ENCODE measurements around the gene SUN5. TPM values are rescaled to one million over a fixed set of nuclear protein-coding genes. Genes with fewer than 3 reads are reported as not detected.

SUN5 gene
- total RNA-seq, 1 experiment from 2014 or later: not detected

- no peaks in the 10 kb centered on the region for H3K79me1 ChIP-seq (ENCODE audit: insufficient read depth, low read depth, low read length, poor library complexity, severe bottlenecking)
- H3K14ac ChIP-seq (ENCODE audit: insufficient read depth, low read length): no peak overlapping the region
- no peak overlapping the region for H3K9ac ChIP-seq (ENCODE audit: extremely low read depth, insufficient read length, low read length)
- no peaks in the 10 kb centered on the region for H3K27me3 ChIP-seq (ENCODE audit: insufficient read depth, low read length)
- no peaks in the 10 kb centered on the region for H4K20me1 ChIP-seq (ENCODE audit: control insufficient read depth, insufficient read depth, insufficient read length)
- H3K56ac ChIP-seq (ENCODE audit: insufficient read length, low read depth, low read length): no peak overlapping the region
- H2BK20ac ChIP-seq (ENCODE audit: low read depth, low read length, poor library complexity, severe bottlenecking): no peak overlapping the region
- peaks cover 0 to 9% (median 9%) of the 10 kb centered on the region in 3 experiments; a peak in 4 of 7 replicates for H3K36me3 Mint-ChIP-seq (ENCODE audit: insufficient read depth in 1 of 3, low read depth in 3 of 3)
- no peaks in the 10 kb centered on the region for H3K23me2 ChIP-seq (ENCODE audit: insufficient read length, low read depth, low read length, poor library complexity, severe bottlenecking)
- H3K79me2 ChIP-seq (ENCODE audit: insufficient read depth, low read length): no peaks in the 10 kb centered on the region
- no peak overlapping the region for H3K18ac ChIP-seq (ENCODE audit: insufficient read length, low read depth, low read length)
- peaks cover 14 to 17% of the 10 kb centered on the region in 2 experiments for H3K9me3 Mint-ChIP-seq
- H4K5ac ChIP-seq (ENCODE audit: insufficient read length, low read depth, low read length): no peak overlapping the region
- no CpG with 5 or more reads among the region's 3 CpGs for WGBS (ENCODE audit: extremely low coverage, insufficient read length, low lambda C conversion rate)
- H2AK5ac ChIP-seq (ENCODE audit: insufficient read length, low read length): no peak overlapping the region
- peaks cover 31% of the 10 kb centered on the region for H3K27me3 Mint-ChIP-seq (ENCODE audit: low read depth)
- no peak overlapping the region for H3K4me2 ChIP-seq (ENCODE audit: insufficient read depth, insufficient read length, low read length)
- no peak overlapping the region for H2BK120ac ChIP-seq (ENCODE audit: low read depth, low read length, poor library complexity, severe bottlenecking)
- H3K4me3 Mint-ChIP-seq: no peak overlapping the region
- H2BK15ac ChIP-seq (ENCODE audit: low read depth, low read length): no peak overlapping the region
- H3K27ac ChIP-seq (ENCODE audit: insufficient read length, low read depth, low read length): no peak overlapping the region
- H2BK12ac ChIP-seq (ENCODE audit: insufficient read length, low read depth, low read length): no peak overlapping the region
- no peak overlapping the region for H4K91ac ChIP-seq (ENCODE audit: insufficient read length, low read depth, low read length)
- H3K9me3 ChIP-seq (ENCODE audit: control insufficient read depth, low read depth, low read length): peaks cover 5% of the 10 kb centered on the region
- no peak overlapping the region for H3K23ac ChIP-seq (ENCODE audit: insufficient read length, low read depth, low read length)
- no peak overlapping the region for H3T11ph ChIP-seq (ENCODE audit: low read length)
- no peak overlapping the region for H4K8ac ChIP-seq (replicated peaks; ENCODE audit: insufficient read length, low read depth, low read length)
- H3K4me1 Mint-ChIP-seq: no peaks in the 10 kb centered on the region; a peak in 1 of 4 replicates
- no peak for DNase-seq
- no peak overlapping the region for H2AFZ ChIP-seq (ENCODE audit: low read length)
- H3K27ac Mint-ChIP-seq: no peak overlapping the region
- H3K4ac ChIP-seq (ENCODE audit: low read depth, low read length): no peak overlapping the region
- no peaks in the 10 kb centered on the region for H3K4me1 ChIP-seq (ENCODE audit: insufficient read depth, low read length)
- no peak for TF ChIP-seq CTCF (conservative IDR thresholded peaks at IDR 0.05)
- no peak overlapping the region for H2BK5ac ChIP-seq (ENCODE audit: insufficient read length, low read length)
Observed at GRCh38 chr20:33042430-33042829, 38.2 kb upstream of the SUN5 start.
